ENCODE results near the gene MMEL1.

DNA sequence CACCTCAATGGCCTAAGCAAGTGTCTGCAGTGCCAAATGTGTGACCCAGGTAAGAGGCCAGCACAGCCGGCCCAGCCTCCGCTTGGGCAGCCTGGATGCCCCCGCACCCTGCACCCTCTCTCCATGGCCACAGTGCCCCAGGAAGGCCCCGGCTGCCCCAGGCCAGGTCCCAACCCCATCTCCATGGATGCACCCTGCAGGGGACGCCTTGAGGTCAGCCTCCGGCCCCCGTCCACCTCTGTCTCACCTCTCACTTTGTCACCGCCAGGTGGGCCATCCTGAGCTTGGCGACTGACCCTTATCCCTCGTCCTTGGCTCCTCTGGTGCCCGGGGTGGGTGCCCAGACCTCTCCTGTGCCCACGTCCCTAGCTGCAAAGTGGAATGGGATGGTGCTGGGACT, 74.4 kb downstream of the MMEL1 start:
- TF ChIP-seq, protein P1, sequence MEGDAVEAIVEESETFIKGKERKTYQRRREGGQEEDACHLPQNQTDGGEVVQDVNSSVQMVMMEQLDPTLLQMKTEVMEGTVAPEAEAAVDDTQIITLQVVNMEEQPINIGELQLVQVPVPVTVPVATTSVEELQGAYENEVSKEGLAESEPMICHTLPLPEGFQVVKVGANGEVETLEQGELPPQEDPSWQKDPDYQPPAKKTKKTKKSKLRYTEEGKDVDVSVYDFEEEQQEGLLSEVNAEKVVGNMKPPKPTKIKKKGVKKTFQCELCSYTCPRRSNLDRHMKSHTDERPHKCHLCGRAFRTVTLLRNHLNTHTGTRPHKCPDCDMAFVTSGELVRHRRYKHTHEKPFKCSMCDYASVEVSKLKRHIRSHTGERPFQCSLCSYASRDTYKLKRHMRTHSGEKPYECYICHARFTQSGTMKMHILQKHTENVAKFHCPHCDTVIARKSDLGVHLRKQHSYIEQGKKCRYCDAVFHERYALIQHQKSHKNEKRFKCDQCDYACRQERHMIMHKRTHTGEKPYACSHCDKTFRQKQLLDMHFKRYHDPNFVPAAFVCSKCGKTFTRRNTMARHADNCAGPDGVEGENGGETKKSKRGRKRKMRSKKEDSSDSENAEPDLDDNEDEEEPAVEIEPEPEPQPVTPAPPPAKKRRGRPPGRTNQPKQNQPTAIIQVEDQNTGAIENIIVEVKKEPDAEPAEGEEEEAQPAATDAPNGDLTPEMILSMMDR (conservative IDR thresholded peaks at IDR 0.05; ENCODE audit: low read depth, low read length), result no peak
- TF ChIP-seq EZH2 (IDR thresholded peaks at IDR 0.05; ENCODE audit: low read length, unreplicated experiment), result no peak
